ENCODE results near the gene FLYWCH2.
"Not testable (repeated sequence)": the region's sequence is repeated elsewhere in the genome, so short reads cannot be mapped to it uniquely, and the experiment has no call there.

FLYWCH2 gene

DNA sequence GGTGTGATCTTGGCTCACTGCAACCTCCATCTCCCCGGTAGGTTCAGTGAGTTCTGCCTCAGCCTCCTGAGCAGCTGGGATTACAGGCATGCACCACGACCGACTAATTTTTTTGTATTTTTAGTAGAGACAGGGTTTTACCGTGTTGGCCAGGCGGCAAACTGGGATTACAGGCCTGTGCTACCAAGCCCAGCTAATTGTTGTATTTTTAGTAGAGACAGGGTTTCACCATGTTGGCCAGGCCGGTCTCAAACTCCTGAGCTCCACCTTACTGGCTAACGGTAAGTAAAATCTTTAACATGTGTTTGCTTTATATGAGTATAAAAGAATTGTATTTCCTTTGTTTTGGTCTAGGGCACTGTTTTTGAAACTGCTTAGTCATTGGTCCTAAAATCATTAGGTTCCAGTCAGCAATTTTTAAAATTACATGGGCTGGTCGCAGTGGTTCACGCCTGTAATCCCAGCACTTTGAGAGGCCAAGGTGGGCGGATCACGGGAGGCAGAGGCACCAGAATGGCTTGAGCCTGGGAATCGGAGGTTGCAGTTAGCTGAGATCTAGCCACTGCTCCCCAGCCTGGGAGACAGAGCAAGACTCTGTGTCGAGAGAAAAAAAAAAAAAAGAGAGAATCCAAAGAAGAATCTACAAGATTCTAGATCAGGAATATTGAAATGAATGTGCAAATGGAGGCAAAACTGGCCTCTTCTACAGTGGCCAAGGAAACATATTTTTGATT, 32.3 kb downstream of the FLYWCH2 start:
- DNase-seq, result no peak

DNA sequence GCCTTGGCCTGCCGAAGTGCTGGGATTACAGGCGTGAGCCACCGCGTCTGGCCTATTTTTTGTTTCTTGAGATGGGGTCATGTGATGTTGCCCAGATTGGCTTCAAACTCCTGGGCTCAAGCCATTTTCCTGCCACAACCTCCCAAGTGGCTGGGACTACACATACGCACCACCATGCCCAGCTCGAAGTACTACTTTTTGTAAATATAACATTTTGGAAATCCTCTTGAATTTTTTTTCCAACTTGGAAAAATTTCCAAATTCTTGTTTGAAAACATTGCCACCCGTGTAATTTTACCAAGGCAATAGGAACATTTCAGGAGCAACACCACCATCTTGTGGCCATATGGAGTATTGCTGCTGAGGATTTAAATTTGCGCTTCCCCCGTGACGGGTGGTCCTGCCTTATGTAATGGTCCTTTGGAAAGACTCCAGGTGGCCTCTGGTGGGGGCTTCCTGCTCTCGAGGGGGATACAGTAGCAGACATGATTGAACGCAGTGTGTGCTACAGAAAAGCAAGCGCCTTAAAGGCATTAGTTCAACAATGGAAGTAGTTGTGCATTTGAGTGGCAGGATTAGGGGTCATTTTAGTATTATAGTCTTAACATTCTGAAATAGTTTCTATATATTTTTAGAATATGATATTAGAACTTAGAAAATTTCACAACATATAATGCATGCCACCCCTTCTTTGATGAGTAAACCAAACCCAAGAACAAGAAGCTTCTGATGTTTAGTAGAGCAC, 36.7 kb downstream of the FLYWCH2 start:
- peak; percentile 76 for DNase-seq

DNA sequence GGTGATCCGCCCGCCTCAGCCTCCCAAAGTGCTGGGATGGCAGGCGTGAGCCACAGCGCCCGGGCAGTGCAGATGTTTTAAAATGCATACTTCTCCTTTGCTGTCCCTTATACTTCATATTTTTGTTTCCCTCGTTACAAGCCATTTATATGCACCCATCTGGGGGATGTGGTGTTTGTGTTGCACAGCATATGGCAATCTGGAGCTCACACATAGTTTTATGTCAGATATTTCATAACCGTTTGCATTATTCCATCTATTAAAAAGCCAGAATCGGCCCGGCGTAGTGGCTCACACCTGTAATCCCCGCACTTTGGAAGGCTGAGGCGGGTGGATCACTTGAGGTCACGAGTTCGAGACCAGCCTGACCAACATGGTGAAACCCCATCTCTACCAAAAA, 40.5 kb downstream of the FLYWCH2 start:
- DNase-seq, result no peak

DNA sequence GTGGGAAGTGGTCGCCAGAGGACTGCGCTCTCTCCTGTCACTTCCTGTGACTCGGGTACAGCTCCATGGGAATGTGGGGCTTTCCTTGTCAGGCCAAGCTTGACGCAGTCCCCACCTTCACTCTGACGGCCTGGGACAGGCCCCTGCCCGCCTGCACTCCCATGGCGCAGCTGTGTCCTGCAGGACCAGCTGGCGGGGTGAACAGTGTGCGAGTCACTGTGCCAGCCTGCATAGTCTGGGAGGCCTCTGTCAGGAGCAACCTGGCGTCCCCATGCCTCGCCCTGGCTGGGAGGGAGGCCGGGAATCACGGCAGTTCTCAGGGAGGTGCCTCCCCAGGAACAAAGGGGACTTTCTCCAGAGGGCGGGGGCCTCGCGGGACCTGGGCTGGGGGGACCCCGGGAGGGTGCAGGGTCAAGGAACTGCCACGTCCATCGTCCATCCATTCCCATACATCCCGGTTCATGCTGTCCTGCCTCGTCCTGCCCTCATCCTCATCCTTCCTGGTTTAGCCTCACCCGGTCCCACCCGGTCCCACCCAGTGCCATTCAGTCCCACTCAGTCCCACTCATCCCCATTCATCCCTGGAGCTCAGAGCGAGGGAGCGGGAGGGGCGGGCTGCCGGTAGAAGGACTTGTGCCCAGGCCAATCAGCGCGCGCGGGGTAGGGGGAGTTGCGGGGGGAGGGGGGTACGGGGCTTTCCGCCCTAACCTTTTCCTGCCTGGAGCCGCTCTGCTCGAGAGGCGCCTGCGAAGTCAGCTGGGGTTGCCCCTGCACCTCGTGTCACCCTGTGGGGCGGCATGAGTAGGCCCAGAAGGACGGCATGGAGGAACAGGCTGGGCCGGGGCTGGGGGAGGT, 42.1 kb downstream of the FLYWCH2 start:
- DNase-seq, result no peak

DNA sequence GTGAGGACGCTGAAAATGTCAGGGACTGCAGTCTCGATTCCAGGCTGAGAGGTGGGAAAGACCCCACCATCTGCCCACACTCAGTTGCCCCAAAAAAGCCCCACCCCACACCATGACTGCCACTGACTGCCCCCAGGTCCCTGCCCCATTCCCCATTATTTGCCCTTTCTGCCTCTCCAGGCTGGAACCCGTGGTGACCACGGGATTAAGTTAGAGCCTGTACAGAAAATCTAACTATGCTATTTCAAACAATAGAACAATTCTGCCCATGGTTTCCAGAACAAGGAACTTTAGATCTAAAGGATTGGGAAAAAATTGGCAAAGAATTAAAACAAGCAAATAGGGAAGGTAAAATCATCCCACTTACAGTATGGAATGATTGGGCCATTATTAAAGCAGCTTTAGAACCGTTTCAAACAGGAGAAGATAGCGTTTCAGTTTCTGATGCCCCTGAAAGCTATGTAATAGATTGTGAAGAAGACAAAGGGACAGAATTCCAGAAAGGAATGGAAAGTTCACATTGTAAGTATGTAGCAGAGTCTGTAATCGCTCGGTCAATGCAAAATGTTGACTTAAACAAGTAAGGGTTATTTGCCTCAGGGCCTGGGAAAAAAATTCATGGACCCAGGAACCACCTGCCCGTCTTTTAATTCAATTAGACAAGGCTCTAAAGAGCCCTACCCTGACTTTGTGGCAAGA, 43.1 kb downstream of the FLYWCH2 start:
- no peak for DNase-seq

DNA sequence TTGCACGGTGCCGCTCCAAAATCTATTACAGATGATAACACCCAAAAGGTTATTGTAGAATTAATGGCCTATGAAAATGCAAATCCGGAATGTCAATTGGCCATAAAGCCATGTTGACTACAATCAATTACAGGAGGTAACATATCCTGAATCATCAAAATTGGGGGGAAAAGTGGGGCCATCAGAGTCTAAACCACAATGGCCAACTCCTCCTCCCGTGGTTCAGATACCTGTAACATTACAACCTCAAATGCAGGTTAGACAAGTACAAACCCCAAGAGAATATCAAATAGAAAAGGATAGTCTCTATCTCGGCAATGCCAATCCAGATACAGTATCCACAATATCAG, 43.6 kb downstream of the FLYWCH2 start:
- DNase-seq, result no peak

DNA sequence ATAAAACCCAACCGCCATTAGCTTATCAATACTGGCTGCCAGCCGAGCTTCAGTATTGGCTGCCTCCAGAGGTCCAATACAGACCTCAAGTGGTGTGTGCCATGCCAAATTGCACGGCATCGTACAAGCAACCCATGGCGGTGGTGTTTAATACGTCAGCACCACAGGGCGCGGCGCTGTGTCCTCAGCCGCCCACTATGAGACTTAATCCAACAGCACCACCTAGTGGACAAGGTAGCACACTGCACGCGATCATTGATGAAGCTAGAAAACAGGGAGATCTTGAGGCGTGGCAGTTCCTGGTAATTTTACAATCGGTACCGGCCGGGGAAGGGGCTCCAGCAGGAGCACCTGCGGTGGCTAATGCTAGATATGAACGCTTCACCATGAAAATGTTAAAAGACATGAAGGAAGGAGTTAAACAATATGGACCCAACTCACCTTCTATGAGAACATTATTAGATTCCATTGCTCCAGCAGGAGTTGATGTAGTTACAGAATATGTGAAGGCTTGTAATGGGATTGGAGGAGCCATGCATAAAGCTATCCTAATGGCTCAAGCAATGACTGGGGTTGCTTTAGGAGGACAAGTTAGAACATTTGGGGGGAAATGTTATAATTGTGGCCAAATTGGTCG, 44.1 kb downstream of the FLYWCH2 start:
- DNase-seq, result peak; percentile 84

DNA sequence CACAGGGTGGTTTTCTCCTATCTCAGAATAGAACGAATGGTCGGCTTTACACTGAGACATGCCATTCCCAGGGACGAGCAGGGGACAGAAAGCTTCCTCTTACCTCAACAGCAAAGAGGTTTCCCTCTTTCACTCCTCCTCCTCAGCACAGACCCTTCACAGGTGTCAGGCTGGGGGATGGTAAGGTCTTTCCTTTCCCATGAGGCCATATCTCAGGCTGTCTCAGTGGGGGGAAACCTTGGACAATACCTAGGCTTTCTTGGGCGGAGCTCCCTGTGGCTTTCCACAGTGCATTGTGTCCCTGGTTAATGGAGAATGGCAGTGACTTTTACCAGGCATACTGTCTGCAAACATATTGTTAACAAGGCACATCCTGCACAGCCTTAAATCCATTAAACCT, 45.1 kb downstream of the FLYWCH2 start:
- not testable (repeated sequence) for DNase-seq

DNA sequence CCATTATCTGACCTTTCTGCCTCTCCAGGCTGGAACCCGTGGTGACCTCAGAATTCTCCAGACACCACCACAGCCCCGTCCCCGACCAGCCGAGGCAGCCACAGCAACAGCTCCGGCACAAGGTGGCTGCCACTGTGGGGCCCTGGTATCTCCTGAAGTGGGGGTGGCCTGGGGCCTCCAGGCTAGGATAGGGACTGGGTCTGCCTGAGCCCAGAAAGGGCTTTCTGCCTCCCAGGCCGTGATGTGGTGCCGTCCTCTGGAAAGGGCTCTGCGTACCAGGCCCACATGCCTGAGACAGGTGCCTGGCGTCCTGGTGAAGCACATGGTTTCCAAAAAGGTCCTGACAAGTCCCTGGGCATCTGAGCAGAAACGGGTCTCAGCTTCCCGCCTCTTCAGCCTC, 45.8 kb downstream of the FLYWCH2 start:
- DNase-seq, result no peak

DNA sequence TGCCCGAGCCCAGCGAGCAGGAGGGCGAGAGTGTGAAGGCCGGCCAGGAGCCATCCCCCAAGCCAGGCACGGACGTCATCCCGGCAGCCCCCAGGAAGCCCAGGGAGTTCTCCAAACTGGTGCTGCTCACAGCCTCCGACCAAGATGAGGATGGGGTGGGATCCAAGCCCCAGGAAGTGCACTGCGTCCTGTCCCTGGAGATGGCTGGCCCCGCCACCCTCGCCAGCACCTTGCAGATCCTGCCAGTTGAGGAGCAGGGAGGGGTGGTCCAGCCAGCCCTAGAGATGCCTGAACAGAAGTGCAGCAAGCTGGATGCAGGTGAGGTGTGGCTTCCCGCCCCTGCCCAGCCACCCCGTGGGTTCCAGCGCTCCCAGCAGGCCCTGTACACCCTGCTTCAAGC, 46.7 kb downstream of the FLYWCH2 start:
- DNase-seq, result no peak

DNA sequence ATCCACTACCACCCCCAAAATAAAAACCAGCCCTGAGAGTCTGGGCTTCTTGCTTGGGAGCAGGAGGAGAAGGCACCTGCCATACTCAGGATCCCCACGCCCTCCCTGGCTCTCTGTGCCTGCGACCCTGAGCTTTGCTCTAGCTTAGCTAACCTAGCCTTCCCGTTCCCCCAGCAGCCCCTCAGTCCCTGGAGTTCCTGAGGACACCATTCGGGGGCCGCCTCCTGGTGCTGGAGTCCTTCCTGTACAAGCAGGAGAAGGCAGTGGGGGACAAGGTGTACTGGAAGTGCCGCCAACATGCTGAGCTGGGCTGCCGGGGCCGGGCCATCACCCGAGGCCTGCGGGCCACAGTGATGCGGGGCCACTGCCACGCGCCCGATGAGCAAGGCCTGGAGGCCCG, 47.2 kb downstream of the FLYWCH2 start:
- DNase-seq, result no peak

DNA sequence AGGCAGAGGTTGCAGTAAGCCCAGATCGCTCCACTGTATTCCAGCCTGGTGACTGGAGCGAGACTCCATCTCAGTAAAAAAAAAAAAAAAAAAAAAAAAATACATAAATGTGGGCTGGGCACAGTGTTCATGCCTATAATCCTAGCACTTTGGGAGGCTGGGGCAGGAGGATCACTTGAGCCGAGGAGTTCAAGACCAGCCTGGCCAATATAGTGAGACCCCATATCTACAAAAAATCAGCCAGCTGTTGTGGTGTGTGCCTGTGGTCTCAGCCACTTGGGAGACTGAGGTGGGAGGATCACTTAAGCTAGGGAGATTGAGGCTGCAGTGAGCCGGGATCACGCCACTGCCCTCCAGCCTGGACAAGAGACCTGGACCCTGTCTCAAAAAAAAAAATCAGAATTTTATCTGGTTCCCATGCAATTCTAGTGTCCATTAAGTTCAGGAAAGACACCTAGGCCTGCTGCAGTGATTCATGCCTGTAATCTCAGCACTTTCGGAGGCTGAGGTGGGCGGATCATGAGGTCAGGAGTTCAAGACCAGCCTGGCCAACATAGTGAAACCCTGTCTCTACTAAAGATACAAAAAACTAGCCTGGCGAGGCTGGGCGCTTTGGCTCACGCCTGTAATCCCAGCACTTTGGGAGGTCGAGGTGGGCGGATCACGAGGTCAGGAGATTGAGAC, 48.4 kb downstream of the FLYWCH2 start:
- not testable (repeated sequence) for DNase-seq

DNA sequence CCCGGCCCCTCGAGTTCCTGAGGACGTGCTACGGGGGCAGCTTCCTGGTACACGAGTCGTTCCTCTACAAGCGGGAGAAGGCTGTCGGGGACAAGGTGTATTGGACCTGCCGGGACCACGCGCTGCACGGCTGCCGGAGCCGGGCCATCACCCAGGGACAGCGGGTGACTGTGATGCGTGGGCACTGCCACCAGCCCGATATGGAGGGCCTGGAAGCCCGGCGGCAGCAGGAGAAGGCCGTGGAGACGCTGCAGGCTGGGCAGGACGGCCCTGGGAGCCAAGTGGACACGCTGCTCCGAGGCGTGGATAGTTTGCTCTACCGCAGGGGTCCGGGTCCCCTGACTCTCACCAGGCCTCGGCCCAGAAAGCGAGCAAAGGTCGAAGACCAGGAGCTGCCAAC, 50.1 kb downstream of the FLYWCH2 start:
- DNase-seq, result no peak

DNA sequence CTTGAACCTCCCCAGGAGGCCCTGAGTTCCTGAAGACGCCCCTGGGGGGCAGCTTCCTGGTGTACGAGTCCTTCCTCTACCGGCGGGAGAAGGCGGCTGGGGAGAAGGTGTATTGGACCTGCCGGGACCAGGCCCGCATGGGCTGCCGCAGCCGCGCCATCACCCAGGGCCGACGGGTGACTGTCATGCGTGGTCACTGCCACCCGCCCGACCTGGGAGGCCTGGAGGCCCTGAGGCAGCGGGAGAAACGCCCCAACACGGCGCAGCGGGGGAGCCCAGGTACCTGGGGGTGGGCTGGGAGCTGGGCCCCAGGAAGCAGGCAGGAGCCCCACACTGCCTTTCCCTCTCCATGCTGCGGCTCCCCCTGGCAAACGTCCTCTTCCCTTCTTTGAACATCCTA, 50.7 kb downstream of the FLYWCH2 start:
- no peak for DNase-seq

DNA sequence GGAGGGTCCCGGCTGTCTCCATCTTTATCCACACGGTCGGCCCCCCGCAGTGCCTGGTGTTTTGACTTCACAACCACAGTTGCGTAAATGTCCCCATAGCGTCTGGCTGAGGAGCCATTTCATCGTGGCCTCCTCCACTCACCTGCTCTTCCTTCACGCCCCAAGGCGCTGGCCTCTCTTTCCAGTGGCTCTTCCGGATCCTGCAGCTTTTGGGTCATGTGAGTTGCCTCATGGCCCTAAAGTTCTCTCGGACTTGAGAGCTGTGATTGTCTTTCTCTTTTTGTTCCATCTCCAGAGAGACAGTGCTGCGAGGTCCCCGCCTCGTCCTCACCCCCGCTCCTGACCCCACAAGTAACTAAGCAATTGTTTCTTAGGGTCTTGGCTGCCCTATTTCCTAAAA, 51.4 kb downstream of the FLYWCH2 start:
- no peak for DNase-seq

DNA sequence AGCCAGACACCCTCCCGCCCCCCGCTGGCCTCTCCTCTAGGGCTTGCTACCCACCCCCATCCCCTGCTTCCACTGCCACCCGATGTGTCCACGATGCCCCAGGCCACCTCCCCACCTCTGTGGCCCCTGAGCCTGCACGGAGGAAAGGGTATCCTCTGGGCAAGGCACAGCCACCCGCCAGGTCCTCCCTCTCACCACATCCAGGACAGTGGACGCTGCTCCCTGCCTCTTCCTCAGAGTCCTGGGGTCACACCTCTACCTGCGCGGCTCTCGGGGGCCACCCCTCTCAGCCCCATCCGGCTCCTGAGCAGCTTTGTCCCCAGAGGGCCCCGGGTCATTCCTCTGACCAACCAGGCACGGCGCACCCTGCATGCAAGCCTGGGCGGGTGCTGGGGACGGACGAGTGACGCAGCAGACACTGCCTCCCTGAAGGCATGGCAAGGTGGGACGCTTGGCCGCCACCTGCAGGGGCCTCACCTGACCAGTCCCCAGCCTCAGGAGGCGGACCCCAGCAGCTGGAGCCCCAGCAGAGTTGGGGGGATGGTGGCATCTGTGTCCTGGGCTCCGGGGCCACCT, 53.5 kb downstream of the FLYWCH2 start:
- no peak for DNase-seq

DNA sequence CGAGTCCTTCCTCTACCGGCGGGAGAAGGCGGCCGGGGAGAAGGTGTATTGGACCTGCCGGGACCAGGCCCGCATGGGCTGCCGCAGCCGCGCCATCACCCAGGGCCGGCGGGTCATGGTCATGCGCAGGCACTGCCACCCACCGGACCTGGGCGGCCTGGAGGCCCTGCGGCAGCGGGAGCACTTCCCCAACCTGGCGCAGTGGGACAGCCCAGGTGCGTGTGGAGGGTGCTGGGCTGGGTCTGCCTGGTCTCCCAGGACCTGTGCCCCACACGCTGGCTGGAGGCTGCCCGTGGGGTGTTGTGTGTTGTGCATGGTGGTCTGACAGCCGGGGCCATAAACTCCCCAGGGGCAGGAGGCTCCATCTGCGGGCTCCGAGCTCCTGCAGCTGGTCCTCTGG, 54.2 kb downstream of the FLYWCH2 start:
- DNase-seq, result no peak

DNA sequence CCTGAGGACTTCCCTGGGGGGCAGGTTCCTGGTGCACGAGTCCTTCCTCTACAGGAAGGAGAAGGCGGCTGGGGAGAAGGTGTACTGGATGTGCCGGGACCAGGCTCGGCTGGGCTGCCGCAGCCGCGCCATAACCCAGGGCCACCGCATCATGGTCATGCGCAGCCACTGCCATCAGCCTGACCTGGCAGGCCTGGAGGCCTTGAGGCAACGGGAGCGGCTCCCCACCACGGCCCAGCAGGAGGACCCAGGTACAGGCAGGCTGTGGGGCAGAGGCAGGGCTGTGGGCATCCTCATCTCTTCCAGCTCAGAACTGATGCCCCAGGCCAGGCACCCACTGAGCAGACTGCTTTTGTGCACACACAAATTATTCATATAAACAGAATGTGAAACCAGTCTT, 55.2 kb downstream of the FLYWCH2 start:
- DNase-seq, result no peak

DNA sequence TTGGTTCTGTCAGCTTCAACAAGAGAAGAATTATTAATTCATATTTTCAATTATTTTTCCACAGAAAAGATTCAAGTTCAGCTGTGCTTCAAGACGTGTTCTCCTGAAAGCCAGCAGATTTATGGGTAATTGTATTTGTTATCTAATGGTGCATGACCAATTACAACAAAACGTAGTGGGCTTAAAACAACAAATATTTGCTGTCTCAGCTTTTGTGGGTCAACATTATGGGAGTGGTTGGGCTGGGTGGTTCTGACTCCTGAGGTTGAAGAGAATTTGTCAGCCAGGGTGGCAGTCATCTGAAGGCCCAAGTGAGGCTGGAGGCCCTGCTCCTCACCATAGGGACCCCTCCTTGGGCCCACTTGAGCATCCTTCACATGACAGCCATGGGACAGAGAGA, 57.0 kb downstream of the FLYWCH2 start:
- DNase-seq, result no peak

DNA sequence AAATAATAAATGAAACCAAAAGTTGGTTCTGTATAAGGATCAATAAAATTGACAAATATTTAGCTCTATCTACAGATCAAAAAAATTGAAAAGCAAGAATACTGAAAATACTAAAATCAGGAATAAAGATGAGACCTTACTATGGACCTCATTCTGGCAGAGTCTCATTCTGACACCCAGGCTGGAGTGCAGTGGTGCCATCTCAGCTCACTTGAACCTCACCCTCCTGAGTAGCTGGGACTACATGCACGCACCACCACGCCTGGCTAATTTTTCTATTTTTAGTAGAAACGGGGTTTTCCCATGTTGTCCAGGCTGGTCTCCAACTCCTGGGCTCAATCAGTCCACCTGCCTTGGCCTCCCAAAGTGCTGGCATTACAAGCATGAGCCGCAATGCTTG, 59.0 kb downstream of the FLYWCH2 start:
- no peak for DNase-seq

DNA sequence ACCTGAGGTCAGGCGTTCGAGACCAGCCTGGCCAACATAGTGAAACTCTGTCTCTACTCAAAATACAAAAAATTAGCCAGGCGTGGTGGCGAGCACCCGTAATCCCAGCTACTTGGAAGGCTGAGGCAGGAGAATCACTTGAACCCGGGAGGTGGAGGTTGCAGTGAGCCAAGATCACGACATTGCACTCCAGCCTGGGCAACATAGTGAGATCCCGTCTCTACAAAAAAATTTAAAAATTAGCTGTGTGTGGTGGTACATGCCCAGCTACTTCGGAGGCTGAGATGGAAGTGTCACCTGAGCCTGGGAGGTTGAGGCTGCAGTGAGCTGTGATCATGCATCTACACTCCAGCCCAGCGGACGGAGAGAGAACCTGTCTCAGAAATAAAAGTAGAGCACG, 60.7 kb downstream of the FLYWCH2 start:
- not testable (repeated sequence) for DNase-seq

DNA sequence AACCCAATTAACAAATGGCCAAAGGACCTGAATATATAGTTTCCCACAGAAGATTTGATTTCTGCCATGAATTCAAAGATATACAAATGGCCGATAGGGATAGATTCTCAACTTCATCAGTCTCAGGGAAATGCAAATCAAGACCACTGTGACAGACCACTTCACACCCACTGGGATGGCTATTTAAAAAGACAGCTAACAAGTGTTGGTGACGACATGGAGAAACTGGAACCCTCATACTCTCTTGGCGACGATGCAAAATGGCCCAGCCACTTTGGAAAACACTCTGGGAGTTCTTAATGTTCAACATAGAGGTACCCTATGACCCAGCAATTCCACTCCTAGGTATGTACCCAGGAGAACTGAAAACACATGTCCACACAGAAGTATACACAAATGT, 63.6 kb downstream of the FLYWCH2 start:
- DNase-seq, result no peak

All from midbrain (tissue), 1 donor.